ENCODE data around the gene SFXN5. TPM values are rescaled to one million over a fixed set of nuclear protein-coding genes. Genes with fewer than 3 reads are reported as not detected.

Gene SFXN5
- total and polyA plus RNA-seq, 2 of the 4 experiments (the other 2 are of a cell fraction) = 8.6 to 17.0 TPM

GRCh38 chr2:72999729-73000725 lies 71.5 kb downstream of the SFXN5 start:
- BruUV-seq (replicated peaks) = no TSS peak
- H3K23ac ChIP-seq (ENCODE audit: low read depth, low read length) = no peak overlapping the region
- peaks cover 10% of the 10 kb centered on the region for H3K4me1 ChIP-seq (ENCODE audit: control insufficient read depth, insufficient read depth, low read length)
- H2AFZ ChIP-seq (replicated peaks; ENCODE audit: low read length, poor library complexity) = peak overlapping the region; percentile 55
- peak; percentile 79 for ATAC-seq (ENCODE audit: low read depth)
- 0 out of 2 replicates have a peak overlapping the region, but pooled peaks have one; percentile 30 for H3K14ac ChIP-seq (replicated peaks; ENCODE audit: low read depth, low read length)
- DNase-seq = peak; percentile 73
- dilution Hi-C loops (cut with HindIII; ENCODE audit: low sequenced_read_pairs, unreplicated experiment) = no loop called here
- H3K9me3 ChIP-seq (ENCODE audit: control insufficient read depth, insufficient read depth, low read length) = no peaks in the 10 kb centered on the region
- H2BK20ac ChIP-seq (ENCODE audit: low read depth, low read length) = 0 out of 2 replicates have a peak overlapping the region, but pooled peaks have one; percentile 8
- H4K20me1 ChIP-seq (ENCODE audit: insufficient read depth, low read length) = no peaks in the 10 kb centered on the region
- ChIA-PET POLR2A (ENCODE audit: unreplicated experiment) (no interaction called here), CTCF (no interaction called here)
- no peak overlapping the region for H3K27ac ChIP-seq (ENCODE audit: insufficient read depth, low read length)
- no peak overlapping the region for H4K8ac ChIP-seq (ENCODE audit: low read depth in 2 of 2, low read length in 2 of 2)
- H2AK9ac ChIP-seq (replicated peaks; ENCODE audit: low read depth, low read length, poor library complexity) = peak overlapping the region; percentile 90
- peak overlapping the region; percentile 4; the same call in 1 of the 3 replicates for H2BK15ac ChIP-seq (ENCODE audit: low read depth, low read length)
- no peak overlapping the region for H3K9ac ChIP-seq (ENCODE audit: low read depth, low read length)
- no peak overlapping the region for H3K56ac ChIP-seq (ENCODE audit: extremely low read depth, insufficient read depth, low read length)
- H3K9me1 ChIP-seq (ENCODE audit: insufficient read depth, low read length) = peaks cover 11% of the 10 kb centered on the region
- H2BK120ac ChIP-seq (ENCODE audit: low read depth, low read length) = peak overlapping the region; percentile 56
- no peak overlapping the region for H4K5ac ChIP-seq (ENCODE audit: low read depth, low read length)
- H4K91ac ChIP-seq (ENCODE audit: insufficient read depth, low read depth, low read length) = peak overlapping the region; percentile 61; the same call in 1 of the 2 replicates
- intact Hi-C loops (cut with micrococcal nuclease) = no loop called here
- H3K4me2 ChIP-seq (ENCODE audit: low read depth, low read length) = no peak overlapping the region
- no peak overlapping the region for H3K18ac ChIP-seq (ENCODE audit: low read depth, low read length)
- H3K27me3 ChIP-seq (ENCODE audit: control insufficient read depth, insufficient read depth, low read length) = no peaks in the 10 kb centered on the region
- in situ Hi-C loops (cut with MboI; ENCODE audit: low sequenced_read_pairs) = loop anchor here (5.0 kb wide), 1 partner anchor 157 kb away; no protein-coding TSS in a partner anchor
- H3K4ac ChIP-seq (ENCODE audit: low read depth, low read length) = peak overlapping the region; percentile 67
- peak overlapping the region; percentile 74 for H2AK5ac ChIP-seq (ENCODE audit: low read depth, low read length)
- peak overlapping the region; percentile 57 for H2BK5ac ChIP-seq (ENCODE audit: low read depth, low read length, poor library complexity, severe bottlenecking)
- no peaks in the 10 kb centered on the region; a peak in 1 of 4 replicates for H3K79me1 ChIP-seq (ENCODE audit: low read depth in 1 of 2, low read length in 2 of 2)
- 100% methylated on average over 3 of the region's 13 CpGs; no CpG with 5 or more reads in 1 of the 2 experiments for WGBS, 2 experiments (ENCODE audit: extremely low coverage in 2 of 2, insufficient read length in 1 of 2)
- H3K36me3 ChIP-seq (ENCODE audit: control insufficient read depth, insufficient read depth, low read length) = no peaks in the 10 kb centered on the region
- H3K4me3 ChIP-seq (ENCODE audit: insufficient read depth, low read depth, low read length) = no peak overlapping the region
- TF ChIP-seq RCOR1 (IDR thresholded peaks at IDR 0.05; ENCODE audit: insufficient replicate concordance, low read length) (no peak), SMC3 (IDR thresholded peaks at IDR 0.05; ENCODE audit: low read depth, low read length) (no peak), RFX5 (IDR thresholded peaks at IDR 0.05; ENCODE audit: low read depth, low read length) (no peak), FOS (IDR thresholded peaks at IDR 0.05; ENCODE audit: low read depth, low read length) (peak; percentile 47; the same call in 1 of the 2 replicates), CHD1 (IDR thresholded peaks at IDR 0.05; ENCODE audit: low read depth, low read length) (no peak), POLR2A (IDR thresholded peaks at IDR 0.05; ENCODE audit: low read depth, low read length) (no peak), BHLHE40 (IDR thresholded peaks at IDR 0.05; ENCODE audit: low read depth, low read length) (0 out of 2 replicates have a peak, but pooled peaks have one; percentile 11), USF2 (IDR thresholded peaks at IDR 0.05; ENCODE audit: low read depth, low read length) (no peak), MAZ (IDR thresholded peaks at IDR 0.05; ENCODE audit: borderline replicate concordance, low read depth, low read length) (peak; percentile 52; the same call in 1 of the 2 replicates), NFE2L2 (IDR thresholded peaks at IDR 0.05; ENCODE audit: low read depth, low read length) (no peak), ELK1 (IDR thresholded peaks at IDR 0.05; ENCODE audit: borderline replicate concordance, low read depth, low read length) (no peak), MXI1 (IDR thresholded peaks at IDR 0.05; ENCODE audit: borderline replicate concordance, low read depth, low read length) (no peak), CTCF (conservative IDR thresholded peaks at IDR 0.05; ENCODE audit: low read depth, low read length) (no peak)

Data from IMR-90 (cell line).